GM21367 (cell line): ENCODE results near the gene GOPC.
"Not testable (repeated sequence)": the region's sequence is repeated elsewhere in the genome, so short reads cannot be mapped to it uniquely, and the experiment has no call there.

Experiments
- ATAC-seq: cut with Tn5 transposase; IDR thresholded peaks from one replicate; pipeline ENCODE4 v1.9.1; 2021; ENCODE audit not compliant: unreplicated experiment

GOPC gene

GRCh38 chr6:117602151-117602898, at the start of gene GOPC:
Gene GOPC, minus strand, starts transcription at chr6:117602511. Its CDS starts 223 bp downstream, at chr6:117602288.
- ATAC-seq, result peak; percentile 86

- ATAC-seq, result not testable (repeated sequence)
Observed at GRCh38 chr6:117651984-117652383, 49.7 kb upstream of the GOPC start.

- no peak for ATAC-seq
Observed at GRCh38 chr6:117642976-117643375, 40.7 kb upstream of the GOPC start.

- ATAC-seq, result no peak
Observed at GRCh38 chr6:117637770-117638169, 35.5 kb upstream of the GOPC start.

- ATAC-seq, result no peak
Observed at GRCh38 chr6:117629119-117629660, 26.9 kb upstream of the GOPC start.

- ATAC-seq, result no peak
Observed at GRCh38 chr6:117627533-117627932, 25.2 kb upstream of the GOPC start.

DNA sequence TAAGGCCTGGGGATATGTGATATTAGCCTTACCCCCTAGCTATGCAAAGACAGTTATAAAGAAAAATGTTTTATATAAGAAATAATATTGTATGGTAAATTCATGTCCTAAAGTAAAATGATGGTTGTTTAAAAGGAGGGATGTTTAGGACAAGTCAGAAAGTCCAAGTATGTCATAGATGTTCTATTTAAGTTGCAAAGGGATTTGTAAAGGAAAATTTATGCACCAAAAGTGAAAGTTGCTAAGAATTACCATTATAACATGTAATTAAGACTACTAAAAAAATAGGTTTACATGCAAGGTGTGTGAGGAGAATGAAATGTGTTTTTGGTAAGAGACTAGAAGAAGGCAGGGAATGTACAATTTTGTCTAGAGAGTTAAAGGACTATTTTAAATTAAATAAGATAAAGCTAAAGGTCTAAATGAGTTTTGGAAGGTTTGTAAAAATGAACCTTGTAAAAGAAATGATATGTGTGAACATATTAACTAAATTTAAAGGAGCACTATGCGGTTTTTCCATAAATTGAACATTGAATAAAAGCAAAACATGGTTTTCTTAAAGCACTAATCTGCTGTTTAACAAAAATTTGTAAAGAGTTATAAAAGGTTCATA, 22.7 kb upstream of the GOPC start:
- no peak for ATAC-seq

DNA sequence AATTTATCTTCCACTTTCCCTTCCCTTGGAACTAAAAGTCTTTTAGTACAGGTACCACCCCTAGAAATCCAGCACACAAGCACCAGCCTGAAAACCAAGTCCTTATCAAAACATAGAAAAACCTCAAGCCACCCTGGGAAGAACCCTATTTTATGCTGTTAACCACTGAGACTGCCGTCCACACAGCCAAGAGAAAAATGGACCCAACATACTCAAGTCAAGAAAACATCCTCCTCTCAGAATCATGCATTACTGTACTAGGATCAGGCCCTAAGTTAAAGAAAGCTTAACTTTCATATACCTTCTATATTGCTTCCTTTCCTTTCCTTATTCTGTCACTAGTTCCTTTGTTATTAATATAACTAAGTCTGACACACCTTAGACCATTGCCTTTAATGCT, 16.9 kb upstream of the GOPC start:
- no peak for ATAC-seq

DNA sequence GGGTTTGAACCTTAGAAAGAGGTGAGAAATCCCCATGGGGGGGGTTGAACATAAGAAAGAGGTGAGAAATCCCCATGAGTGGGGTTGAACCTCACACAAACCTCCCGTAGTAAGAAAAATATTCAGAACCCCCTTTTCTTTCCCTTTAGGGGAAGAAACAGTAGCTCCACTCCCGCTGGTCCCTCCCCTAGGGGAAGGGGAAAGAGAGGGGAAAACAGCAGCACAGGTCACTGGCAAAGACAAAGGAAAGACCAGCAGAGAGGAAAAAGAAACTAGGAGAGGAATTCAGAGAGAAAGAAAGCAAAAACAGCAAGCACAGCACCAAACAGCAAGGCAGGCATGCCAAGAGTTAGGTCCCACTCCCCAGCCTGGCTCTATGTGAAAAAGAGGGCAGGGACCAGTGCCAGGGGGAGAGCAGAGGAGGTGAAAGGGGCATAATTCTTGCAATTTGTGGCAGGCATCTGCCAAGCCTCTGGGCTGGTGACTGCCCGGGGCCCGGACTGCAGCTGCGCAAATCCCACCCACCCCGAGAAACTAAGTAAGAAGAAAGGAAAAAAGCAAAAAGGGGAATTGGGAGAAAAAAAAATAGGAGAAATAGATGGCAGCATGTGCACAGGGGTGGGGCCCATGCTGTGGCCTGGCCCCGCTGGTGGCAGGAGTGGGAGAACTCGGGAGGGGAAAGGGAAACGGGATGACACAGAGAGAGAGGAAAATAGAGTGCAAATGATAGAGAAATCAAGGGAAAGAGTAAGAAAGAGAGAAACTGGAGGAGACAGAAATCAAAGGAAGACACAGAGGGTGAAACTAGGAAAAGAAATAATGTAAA, 15.1 kb upstream of the GOPC start:
- no peak for ATAC-seq

DNA sequence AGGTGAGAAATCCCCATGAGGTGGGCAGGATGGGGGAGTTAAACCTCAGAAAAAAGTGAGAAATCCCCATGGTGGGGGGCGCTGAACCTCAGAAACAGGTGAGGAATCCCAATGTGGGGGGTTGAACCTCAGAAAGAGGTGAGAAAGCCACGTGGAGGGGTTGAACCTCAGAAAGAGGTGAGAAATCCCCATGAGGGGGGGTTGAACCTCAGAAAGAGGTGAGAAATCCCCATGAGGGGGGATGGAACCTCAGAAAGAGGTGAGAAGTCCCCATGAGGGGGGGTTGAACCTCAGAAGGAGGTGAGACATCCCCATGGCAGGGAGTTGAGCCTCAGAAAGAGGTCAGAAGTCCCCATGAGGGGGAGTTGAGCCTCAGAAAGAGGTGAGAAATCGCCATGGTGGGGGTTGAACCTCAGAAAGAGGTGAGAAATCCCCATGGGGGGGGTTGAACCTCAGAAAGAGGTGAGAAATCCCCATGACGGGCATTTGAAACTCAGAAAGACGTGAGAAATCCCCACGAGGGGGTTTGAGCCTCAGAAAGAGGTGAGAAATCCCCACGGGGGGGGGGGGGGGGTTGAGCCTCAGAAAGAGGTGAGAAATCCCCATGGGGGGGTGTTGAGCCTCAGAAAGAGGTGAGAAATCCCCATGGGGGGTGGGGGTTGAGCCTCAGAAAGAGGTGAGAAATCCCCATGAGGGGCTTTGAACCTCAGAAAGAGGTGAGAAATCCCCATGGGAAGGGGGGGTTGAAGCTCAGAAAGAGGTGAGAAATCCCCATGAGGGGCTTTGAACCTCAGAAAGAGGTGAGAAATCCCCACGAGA, 14.3 kb upstream of the GOPC start:
- no peak for ATAC-seq

DNA sequence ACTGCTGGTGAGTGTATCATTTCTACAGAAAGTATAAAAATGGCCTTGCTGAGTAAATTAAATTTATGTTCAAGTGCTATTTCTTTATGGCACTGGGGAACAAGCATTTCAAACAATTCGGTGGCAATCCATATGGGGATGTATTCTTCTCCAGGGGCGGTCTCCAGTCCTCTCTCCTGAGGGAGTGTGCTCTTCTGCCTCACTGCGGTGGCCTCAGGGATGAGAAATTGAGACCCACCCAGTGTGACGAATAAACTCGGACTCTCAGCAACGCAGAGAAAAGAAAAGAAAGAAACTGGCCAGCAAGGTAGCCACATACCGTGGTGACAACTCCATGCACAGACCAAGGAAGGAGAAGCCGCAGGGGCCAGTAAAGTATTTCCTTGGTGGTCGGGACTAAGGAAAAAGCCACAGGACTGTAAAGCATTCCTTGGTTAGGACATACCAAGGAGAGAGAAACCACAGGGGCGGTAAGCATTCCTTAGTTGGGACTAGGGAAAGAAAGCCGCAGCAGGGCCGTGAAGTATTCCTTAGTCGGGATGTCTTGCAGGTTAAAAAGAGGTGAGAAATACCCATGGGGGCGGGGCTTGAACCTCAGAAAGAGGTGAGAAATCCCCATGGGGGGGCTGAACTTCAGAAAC, 13.6 kb upstream of the GOPC start:
- no peak for ATAC-seq

DNA sequence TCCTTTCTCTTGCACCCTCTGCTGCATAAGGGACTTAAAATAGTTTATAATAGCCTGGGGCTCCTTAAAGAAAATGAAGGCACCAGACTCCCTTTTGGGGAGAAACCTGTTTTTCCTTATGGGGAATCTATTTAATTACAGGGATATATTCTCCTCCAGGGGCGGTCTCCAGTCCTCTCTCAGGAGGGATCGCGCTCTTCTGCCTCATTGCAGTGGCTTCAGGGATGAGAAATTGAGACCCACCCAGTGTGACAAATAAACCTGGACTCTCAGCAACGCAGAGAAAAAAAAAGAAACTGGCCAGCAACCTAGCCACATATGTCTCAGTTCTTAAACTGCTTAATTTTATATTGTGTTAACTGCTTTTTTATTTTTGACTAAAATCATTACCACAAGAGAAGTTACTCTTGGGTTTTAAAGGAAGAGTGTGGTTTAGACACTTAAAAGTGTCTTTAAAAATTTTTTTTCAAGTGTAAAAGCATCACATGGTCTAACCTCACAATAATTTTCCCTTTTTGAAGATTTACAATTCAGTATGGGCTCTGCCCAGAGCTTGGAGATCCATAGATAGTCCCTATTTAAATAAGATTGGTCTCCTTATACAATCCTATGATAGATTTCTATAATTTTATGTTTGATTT, 11.7 kb upstream of the GOPC start:
- no peak for ATAC-seq

- ATAC-seq, result no peak
Observed at GRCh38 chr6:117607511-117607910, 5.2 kb upstream of the GOPC start.

DNA sequence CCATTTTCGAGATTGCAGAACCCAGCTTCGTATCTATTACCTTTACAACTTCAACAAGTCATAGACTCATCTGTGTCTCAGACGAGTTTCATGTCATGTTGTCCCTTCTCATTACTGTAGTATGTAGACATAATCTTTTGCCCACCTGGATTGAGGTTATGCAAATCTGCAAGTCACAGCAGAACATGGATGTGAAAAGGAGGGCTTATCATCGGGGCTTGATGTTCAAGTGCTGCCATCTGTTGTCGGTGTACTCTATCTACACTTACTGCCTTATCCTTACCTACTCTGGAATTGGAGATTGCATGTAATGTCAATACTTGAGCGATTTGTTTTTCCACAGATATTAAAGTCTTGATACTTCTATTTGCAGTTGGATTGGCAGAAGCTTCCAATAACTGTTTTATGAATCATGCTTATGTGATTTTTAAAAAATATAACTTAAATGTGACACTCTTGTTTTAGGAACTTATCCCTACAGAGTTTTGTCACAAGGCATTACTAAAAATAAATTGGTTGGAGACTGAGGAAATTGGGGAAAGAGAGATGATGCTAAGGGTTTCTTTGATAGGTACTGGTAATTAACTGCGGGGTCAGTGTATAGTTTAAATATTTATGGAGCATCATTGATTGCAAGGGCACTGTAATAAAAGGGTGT, 3.0 kb upstream of the GOPC start:
- ATAC-seq, result peak; percentile 40

- no peak for ATAC-seq
Observed at GRCh38 chr6:117603821-117604220, 1.5 kb upstream of the GOPC start.

DNA sequence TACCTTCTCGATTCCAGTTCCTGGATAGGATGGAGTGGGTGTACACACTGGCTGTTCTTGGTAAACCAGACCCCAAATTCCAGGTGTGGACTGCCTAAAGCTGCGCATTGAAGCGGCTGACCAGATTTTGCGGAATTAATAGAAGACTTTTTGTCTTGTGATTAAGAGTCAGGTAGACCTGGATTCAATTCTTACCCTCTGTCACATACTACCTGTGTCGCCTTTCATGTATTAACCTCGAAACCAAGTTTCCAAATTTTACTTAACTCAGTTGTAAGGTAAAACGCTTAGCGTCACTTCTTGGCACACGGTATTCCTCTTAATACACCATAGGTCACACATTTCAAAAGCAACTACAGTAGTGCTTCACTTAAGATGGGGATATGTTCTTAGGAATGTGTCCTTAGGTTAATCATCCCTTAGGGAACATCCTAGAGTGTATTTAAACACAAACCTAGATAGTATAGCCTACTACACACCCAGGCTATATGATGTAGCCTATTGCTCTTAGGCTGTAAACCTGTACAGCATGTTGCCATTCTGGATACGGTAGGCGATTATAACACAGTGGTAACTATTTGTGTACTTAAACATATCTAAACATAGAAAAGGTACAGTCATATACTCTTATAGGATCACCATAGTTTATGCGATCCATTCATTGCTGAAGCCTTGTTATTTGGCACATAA, 733 bp upstream of the GOPC start:
- ATAC-seq, result no peak

- ATAC-seq, result peak; percentile 16
Observed at GRCh38 chr6:117601811-117602150, 530 bp downstream of the GOPC start.

- no peak for ATAC-seq
Observed at GRCh38 chr6:117600008-117600743, 2.1 kb downstream of the GOPC start.
